ENCODE results near the gene BST1.

The BST1 gene

DNA sequence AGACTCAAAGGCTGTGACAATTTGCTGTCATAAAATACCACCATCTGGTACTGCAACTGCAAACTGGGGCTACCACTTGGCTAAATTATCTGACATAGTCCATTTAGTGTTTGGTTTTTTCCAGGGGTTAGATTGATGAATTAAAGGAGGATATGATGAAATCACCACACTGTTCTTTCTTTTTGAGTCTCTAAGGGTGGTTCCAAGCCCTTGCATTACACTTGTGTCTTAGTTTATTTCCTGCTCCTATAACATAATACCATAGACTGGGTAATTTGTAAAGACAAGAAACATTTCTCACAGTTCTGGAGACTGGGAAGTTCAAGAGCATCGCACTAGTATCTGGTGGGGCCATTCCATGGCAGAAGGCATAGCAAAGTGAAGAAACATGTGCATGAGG is 43.2 kb downstream of the BST1 start:
- TF ChIP-seq, protein P1, sequence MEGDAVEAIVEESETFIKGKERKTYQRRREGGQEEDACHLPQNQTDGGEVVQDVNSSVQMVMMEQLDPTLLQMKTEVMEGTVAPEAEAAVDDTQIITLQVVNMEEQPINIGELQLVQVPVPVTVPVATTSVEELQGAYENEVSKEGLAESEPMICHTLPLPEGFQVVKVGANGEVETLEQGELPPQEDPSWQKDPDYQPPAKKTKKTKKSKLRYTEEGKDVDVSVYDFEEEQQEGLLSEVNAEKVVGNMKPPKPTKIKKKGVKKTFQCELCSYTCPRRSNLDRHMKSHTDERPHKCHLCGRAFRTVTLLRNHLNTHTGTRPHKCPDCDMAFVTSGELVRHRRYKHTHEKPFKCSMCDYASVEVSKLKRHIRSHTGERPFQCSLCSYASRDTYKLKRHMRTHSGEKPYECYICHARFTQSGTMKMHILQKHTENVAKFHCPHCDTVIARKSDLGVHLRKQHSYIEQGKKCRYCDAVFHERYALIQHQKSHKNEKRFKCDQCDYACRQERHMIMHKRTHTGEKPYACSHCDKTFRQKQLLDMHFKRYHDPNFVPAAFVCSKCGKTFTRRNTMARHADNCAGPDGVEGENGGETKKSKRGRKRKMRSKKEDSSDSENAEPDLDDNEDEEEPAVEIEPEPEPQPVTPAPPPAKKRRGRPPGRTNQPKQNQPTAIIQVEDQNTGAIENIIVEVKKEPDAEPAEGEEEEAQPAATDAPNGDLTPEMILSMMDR (conservative IDR thresholded peaks at IDR 0.05; ENCODE audit: control insufficient read depth, insufficient read depth, low read depth, low read length) = no peak
- H3K4me3 ChIP-seq (ENCODE audit: control insufficient read depth, low read depth, low read length) = no peak overlapping the region
- DNase-seq (ENCODE audit: low read depth) = no peak

DNA sequence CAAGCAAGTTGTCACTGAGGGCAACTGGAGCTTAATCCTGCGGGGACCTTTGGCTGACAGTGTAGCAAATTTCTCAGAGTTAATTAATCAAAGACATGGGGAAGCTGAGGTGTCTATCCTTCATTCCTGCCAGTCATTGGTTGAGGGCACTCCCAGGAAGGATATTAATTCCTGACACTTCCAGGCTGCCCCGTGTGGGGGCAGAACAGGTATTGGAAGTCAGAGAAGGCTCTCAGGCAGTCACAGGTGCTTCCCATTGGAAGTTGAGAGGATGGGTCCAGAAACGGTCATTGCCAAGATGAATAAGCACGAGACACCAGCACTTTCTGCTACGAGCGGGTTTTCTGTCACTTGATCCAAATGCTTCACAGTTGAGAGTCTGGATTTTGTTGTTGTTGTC is 46.1 kb downstream of the BST1 start:
- no peak overlapping the region for H3K4me3 ChIP-seq (ENCODE audit: control insufficient read depth, low read depth, low read length)
- TF ChIP-seq, protein P1 (conservative IDR thresholded peaks at IDR 0.05; ENCODE audit: control insufficient read depth, insufficient read depth, low read depth, low read length) = no peak
- no peak for DNase-seq (ENCODE audit: low read depth)

DNA sequence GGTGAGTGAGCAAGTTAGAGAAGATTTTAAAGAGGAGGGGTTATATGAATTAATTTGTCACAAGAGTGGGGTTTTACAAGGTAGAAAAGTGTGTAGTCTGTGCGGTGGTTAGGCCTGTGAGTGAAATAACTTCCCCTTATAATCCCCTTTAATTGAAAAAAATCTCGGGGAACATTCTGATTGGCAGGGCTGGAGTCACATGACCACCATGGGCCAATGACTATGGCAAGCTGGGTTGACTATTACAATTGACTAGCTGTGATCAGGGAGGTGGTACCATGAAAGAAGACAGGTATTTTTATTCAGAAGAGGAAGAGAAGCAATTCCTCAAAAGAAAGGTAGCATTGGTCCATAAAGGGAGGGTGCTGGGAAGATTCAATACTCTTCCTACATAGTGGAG is 48.3 kb downstream of the BST1 start:
- no peak for DNase-seq (ENCODE audit: low read depth)
- TF ChIP-seq, protein P1 (conservative IDR thresholded peaks at IDR 0.05; ENCODE audit: control insufficient read depth, insufficient read depth, low read depth, low read length) = no peak
- no peak overlapping the region for H3K4me3 ChIP-seq (ENCODE audit: control insufficient read depth, low read depth, low read length)

DNA sequence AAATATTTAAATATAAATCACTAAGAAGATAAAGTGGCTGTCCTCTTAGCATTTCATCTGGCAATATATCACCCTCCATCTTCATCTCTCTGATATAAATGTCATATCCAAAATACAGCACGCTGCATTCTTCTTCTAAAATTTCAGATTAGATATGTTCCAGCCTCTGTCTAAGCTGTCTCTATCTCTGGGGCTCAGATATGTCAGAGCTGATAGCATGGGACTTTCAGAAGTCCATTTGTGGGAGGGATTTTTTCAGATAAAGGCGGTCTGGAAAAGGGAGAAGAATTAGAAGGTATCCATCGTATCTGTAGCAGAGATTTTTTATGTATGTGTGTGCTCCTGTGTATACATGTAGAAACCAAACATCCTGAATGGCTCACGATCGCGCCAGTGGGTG is 50.2 kb downstream of the BST1 start:
- no peak for DNase-seq (ENCODE audit: low read depth)
- no peak overlapping the region for H3K4me3 ChIP-seq (ENCODE audit: control insufficient read depth, low read depth, low read length)
- TF ChIP-seq, protein P1 (conservative IDR thresholded peaks at IDR 0.05; ENCODE audit: control insufficient read depth, insufficient read depth, low read depth, low read length) = no peak

DNA sequence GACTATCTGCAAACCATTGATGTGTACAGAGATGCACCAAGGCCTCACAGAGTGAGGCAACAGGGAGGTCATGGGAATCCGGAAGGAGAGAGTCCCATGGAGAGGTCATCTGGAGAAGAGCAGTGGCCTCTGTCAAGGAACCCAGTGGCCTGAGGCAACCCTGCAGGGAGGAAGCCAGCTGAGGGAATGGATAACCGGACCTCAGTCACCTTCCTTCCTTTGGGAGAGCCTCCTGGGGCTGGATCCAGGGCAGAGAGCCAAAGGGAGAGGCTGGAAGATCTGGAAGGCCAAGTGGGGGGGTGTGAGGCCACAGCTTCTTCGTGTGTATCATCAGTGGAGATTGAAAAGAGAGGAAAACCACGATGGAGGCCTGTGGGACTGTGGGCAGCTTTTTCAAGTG is 50.9 kb downstream of the BST1 start:
- TF ChIP-seq, protein P1 (conservative IDR thresholded peaks at IDR 0.05; ENCODE audit: control insufficient read depth, insufficient read depth, low read depth, low read length) = no peak
- H3K4me3 ChIP-seq (ENCODE audit: control insufficient read depth, low read depth, low read length) = no peak overlapping the region
- DNase-seq (ENCODE audit: low read depth) = peak; percentile 11

DNA sequence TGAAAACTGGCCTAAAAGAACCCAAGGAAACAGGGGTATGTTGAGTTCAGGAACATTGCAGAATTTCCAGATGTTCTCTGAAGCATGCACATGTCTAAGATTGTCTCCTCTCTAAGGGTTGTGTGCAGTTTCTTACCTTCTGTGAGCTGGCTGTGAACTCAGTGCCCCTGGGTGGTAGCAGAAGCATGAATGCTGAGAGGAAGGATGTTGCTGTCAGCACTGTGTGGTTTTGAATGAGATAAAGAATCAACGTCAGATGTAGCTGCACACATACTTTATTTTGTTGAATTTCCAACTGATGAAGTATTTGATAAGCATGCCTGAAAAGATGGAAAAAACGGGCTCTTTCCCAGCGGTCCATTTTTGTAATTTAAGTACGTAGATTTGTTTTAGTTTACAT is 51.5 kb downstream of the BST1 start:
- TF ChIP-seq, protein P1 (conservative IDR thresholded peaks at IDR 0.05; ENCODE audit: control insufficient read depth, insufficient read depth, low read depth, low read length) = no peak
- no peak for DNase-seq (ENCODE audit: low read depth)
- H3K4me3 ChIP-seq (ENCODE audit: control insufficient read depth, low read depth, low read length) = no peak overlapping the region

Measured in fibroblast of mammary gland (primary cell).